Neuronal stem cell (in vitro differentiated cells): ENCODE results near the gene ERICH2.
"Not testable (repeated sequence)": the region's sequence is repeated elsewhere in the genome, so short reads cannot be mapped to it uniquely, and the experiment has no call there.

Experiments
- DNase-seq: peaks from one replicate; pipeline ENCODE4 v3.0.0-alpha.2; 2013; ENCODE audit warnings: low spot score
- H2AFZ ChIP-seq: one replicate; pipeline ENCODE4 v1.6.1; 2013; ENCODE audit warnings: mild to moderate bottlenecking, low read length, inconsistent platforms
- H2AK5ac ChIP-seq: 2 replicates; pipeline ENCODE4 v1.6.1; 2013; ENCODE audit warnings: low read depth, mild to moderate bottlenecking, inconsistent platforms, low read length, moderate library complexity, mixed read lengths
- H2BK120ac ChIP-seq: 2 replicates; pipeline ENCODE4 v1.6.1; 2013; ENCODE audit warnings: low read depth, mild to moderate bottlenecking, inconsistent platforms, low read length, moderate library complexity, mixed read lengths
- H2BK12ac ChIP-seq: one replicate; pipeline ENCODE4 v1.6.1; 2013; ENCODE audit warnings: low read length, inconsistent platforms
- H2BK15ac ChIP-seq: 2 replicates; pipeline ENCODE4 v1.6.1; 2013; ENCODE audit warnings: mild to moderate bottlenecking, low read length, inconsistent platforms, mixed read lengths
- H2BK5ac ChIP-seq: one replicate; pipeline ENCODE4 v1.6.1; 2013; ENCODE audit warnings: inconsistent platforms, mild to moderate bottlenecking, low read length, moderate library complexity
- H3K14ac ChIP-seq: one replicate; pipeline ENCODE4 v1.6.1; 2013; ENCODE audit warnings: low read length, inconsistent platforms
- H3K18ac ChIP-seq: 2 replicates; pipeline ENCODE4 v1.6.1; 2013; ENCODE audit warnings: low read length, inconsistent platforms
- H3K23ac ChIP-seq: 2 replicates; pipeline ENCODE4 v1.6.1; 2013; ENCODE audit warnings: low read depth, mild to moderate bottlenecking, mixed read lengths, low read length, inconsistent platforms; ENCODE audit not compliant: poor library complexity
- H3K27ac ChIP-seq: replicated peaks from 3 replicates; pipeline ENCODE4 v1.5.1; 2013; ENCODE audit warnings: low read length, inconsistent platforms
- H3K27me3 ChIP-seq, 3 experiments: 2 replicates each; pipeline ENCODE4 v1.6.1; 2013; ENCODE audit warnings: low read length in 3 of 3, mild to moderate bottlenecking in 2 of 3, inconsistent platforms in 1 of 3, low read depth in 1 of 3, mixed read lengths in 1 of 3, moderate library complexity in 1 of 3; ENCODE audit not compliant: control insufficient read depth in 3 of 3, insufficient read depth in 3 of 3
- H3K36me3 ChIP-seq, 2 donors: replicated peaks in 1 of 2; 2 replicates each; pipeline ENCODE4 v1.6.1; 2013; ENCODE audit warnings: low read length in 2 of 2; ENCODE audit not compliant: control insufficient read depth in 2 of 2, insufficient read depth in 2 of 2
- H3K4ac ChIP-seq: 2 replicates; pipeline ENCODE4 v1.6.1; 2013; ENCODE audit warnings: inconsistent platforms, mild to moderate bottlenecking, low read length, moderate library complexity
- H3K4me1 ChIP-seq, 2 donors: 1 replicate in 1 of 2; 2 replicates in 1 of 2; pipeline ENCODE4 v1.6.1; 2013; ENCODE audit warnings: low read length in 2 of 2, low read depth in 1 of 2; ENCODE audit not compliant: control insufficient read depth in 2 of 2, insufficient read depth in 1 of 2
- H3K4me2 ChIP-seq: one replicate; pipeline ENCODE4 v1.6.1; 2013; ENCODE audit warnings: mild to moderate bottlenecking, low read length, inconsistent platforms; ENCODE audit not compliant: insufficient read depth, poor library complexity, severe bottlenecking
- H3K4me3 ChIP-seq, 2 donors: 2 replicates each; pipeline ENCODE4 v1.5.1; 2013; ENCODE audit warnings: low read length in 2 of 2, mild to moderate bottlenecking in 2 of 2, inconsistent platforms in 1 of 2, moderate library complexity in 1 of 2
- H3K79me1 ChIP-seq: one replicate; pipeline ENCODE4 v1.6.1; 2013; ENCODE audit warnings: low read depth, mild to moderate bottlenecking, inconsistent platforms, low read length, moderate library complexity
- H3K9ac ChIP-seq: one replicate; pipeline ENCODE4 v1.6.1; 2013; ENCODE audit warnings: mild to moderate bottlenecking, low read depth, low read length, inconsistent platforms; ENCODE audit not compliant: poor library complexity
- H3K9me3 ChIP-seq, 2 donors: replicated peaks in 1 of 2; 2 replicates each; pipeline versions ENCODE3 to v1.6.1; 2013; ENCODE audit warnings: low read length in 2 of 2, mild to moderate bottlenecking in 2 of 2, inconsistent platforms in 1 of 2, low read depth in 1 of 2, mixed read lengths in 1 of 2, moderate library complexity in 1 of 2; ENCODE audit not compliant: control insufficient read depth in 2 of 2, insufficient read depth in 1 of 2
- H4K8ac ChIP-seq: one replicate; pipeline ENCODE4 v1.6.1; 2013; ENCODE audit warnings: low read depth, mild to moderate bottlenecking, inconsistent platforms, low read length, moderate library complexity
- H4K91ac ChIP-seq: one replicate; pipeline ENCODE4 v1.6.1; 2013; ENCODE audit warnings: low read length, low read depth, mild to moderate bottlenecking, inconsistent platforms; ENCODE audit not compliant: poor library complexity
- WGBS, 2 donors: extraction: QIAGEN DNeasy Blood & Tissue Kit; methylation state at CpG; one replicate each; pipeline ENCODE4 v1.1.7; 2013; ENCODE audit warnings: missing lambda C conversion rate in 2 of 2, mixed read lengths in 1 of 2; ENCODE audit not compliant: insufficient read length in 2 of 2, insufficient replicate concordance in 1 of 2; ENCODE audit errors: extremely low coverage in 2 of 2; 5-methylcytosine and 5-hydroxymethylcytosine counted together

ERICH2 gene

DNA sequence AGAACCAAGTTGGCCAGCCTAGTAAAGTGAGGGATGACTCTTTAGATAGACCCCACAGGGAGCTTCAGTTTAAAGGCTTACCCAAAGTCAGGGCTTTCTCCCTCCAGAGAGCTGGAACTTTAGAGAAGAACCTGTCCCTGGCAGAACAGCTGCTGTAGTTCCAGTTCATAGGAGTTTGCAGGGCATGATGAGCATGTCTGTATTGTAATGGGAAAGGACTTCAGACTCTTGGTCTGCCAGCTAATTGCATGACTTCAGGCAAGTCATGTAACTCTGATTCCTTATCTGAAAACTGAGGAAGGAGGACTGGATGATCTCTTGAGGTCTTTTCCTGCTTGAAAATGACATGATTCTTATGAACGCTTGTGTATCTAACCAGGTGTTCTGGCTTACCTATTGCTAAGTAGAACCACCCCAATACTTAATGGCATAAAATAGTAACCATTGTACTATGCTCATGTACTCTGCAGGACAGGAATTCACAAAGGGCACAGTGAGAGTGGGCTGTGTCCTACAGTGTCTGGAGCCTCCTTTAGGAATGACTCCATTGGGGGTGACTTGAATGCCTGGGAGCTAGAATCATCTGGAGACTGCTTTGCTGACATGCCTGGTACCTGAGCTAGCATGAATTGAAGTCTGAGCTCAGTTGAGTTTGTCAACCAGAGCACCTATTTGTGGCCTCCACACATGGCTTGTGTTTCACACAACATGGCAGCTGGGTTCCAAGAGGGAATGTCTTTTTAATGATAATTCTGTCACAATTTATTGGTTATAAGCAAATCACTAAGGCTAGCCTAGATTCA lies 36.2 kb upstream of the ERICH2 start:
- Histone ChIP-seq H3K23ac (no peak overlapping the region), H3K4me1 (no peaks in the 10 kb centered on the region), H3K9ac (no peak overlapping the region), H3K9me3 (no peaks in the 10 kb centered on the region), H2AK5ac (no peak overlapping the region), H4K8ac (no peak overlapping the region), H2AFZ (no peak overlapping the region), H3K18ac (no peak overlapping the region), H3K27ac (no peak overlapping the region), H3K4me2 (no peak overlapping the region), H3K36me3 (no peaks in the 10 kb centered on the region), H3K27me3 (no peaks in the 10 kb centered on the region), H3K79me1 (no peaks in the 10 kb centered on the region), H3K14ac (no peak overlapping the region), H2BK120ac (no peak overlapping the region), H2BK12ac (no peak overlapping the region), H2BK5ac (no peak overlapping the region), H3K4ac (no peak overlapping the region), H2BK15ac (no peak overlapping the region), H4K91ac (no peak overlapping the region), H3K4me3 (no peak overlapping the region)
- no CpG with 5 or more reads among the region's 1 CpG for whole genome bisulfite sequencing, 2 donors
- DNase-seq, result no peak

DNA sequence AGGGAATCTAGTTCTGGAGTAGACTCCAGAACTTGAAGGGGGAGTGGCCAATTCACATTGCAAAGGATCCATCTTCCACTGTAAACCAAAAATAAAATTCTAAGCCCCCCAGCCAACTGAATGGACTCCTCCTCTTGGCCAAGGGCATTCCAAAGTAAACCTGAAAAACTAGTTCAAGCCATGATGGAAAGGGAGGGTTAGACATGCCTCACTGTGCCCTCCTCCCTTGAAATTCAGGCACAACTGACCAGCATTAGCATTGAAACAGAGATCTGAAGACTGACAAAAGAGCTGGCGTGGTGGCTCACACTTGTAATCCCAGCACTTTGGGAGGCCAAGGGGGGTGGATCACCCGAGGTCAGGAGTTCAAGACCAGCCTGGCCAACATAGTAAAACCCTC lies 35.6 kb upstream of the ERICH2 start:
- no CpG with 5 or more reads among the region's 2 CpGs for WGBS, 2 donors
- not testable (repeated sequence) for H2AFZ ChIP-seq, H3K14ac ChIP-seq, H2BK5ac ChIP-seq, H2BK12ac ChIP-seq, H3K79me1 ChIP-seq, H3K18ac ChIP-seq, H3K4me3 ChIP-seq, H3K23ac ChIP-seq, H3K27ac ChIP-seq, H3K36me3 ChIP-seq, H4K8ac ChIP-seq, H3K9ac ChIP-seq, H3K27me3 ChIP-seq, H2AK5ac ChIP-seq, H3K4me2 ChIP-seq, H2BK120ac ChIP-seq, H3K4ac ChIP-seq, H2BK15ac ChIP-seq, H4K91ac ChIP-seq, H3K4me1 ChIP-seq, H3K9me3 ChIP-seq, DNase-seq

DNA sequence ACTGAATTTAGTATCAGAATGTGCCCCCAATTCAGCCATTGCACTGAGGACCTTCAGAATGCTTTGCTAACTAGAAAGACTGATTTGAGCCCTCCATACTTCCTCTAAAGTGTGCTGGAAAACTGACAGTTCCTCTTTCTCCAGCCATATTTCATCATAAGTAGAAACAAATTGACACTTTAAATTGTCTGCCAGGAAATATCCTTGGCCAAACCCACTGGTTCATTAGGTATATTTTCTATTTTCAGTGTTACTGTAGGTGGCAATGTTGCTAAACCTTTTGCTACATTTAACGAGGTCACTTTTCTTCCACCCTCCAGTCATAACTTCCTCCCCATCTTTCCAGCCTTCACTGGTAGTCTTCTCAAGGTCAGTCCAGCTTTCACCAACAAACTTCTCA lies 33.5 kb upstream of the ERICH2 start:
- H3K27ac ChIP-seq, result no peak overlapping the region
- H4K91ac ChIP-seq, result no peak overlapping the region
- H3K9ac ChIP-seq, result no peak overlapping the region
- H2BK12ac ChIP-seq, result no peak overlapping the region
- no peak overlapping the region for H2AK5ac ChIP-seq
- no peak overlapping the region for H3K4me2 ChIP-seq
- no peaks in the 10 kb centered on the region for H3K79me1 ChIP-seq
- no peak overlapping the region for H2BK15ac ChIP-seq
- H3K23ac ChIP-seq, result no peak overlapping the region
- H3K4me3 ChIP-seq, result no peak overlapping the region
- H2BK120ac ChIP-seq, result no peak overlapping the region
- no peak overlapping the region for H2BK5ac ChIP-seq
- H3K14ac ChIP-seq, result no peak overlapping the region
- no peak for DNase-seq
- no peak overlapping the region for H3K18ac ChIP-seq
- H4K8ac ChIP-seq, result no peak overlapping the region
- no peak overlapping the region for H2AFZ ChIP-seq
- H3K4me1 ChIP-seq, result no peaks in the 10 kb centered on the region
- no peaks in the 10 kb centered on the region for H3K9me3 ChIP-seq
- H3K36me3 ChIP-seq, result no peaks in the 10 kb centered on the region
- no peak overlapping the region for H3K4ac ChIP-seq
- WGBS, 2 donors, result no CpG with 5 or more reads among the region's 1 CpG
- H3K27me3 ChIP-seq, result no peaks in the 10 kb centered on the region

DNA sequence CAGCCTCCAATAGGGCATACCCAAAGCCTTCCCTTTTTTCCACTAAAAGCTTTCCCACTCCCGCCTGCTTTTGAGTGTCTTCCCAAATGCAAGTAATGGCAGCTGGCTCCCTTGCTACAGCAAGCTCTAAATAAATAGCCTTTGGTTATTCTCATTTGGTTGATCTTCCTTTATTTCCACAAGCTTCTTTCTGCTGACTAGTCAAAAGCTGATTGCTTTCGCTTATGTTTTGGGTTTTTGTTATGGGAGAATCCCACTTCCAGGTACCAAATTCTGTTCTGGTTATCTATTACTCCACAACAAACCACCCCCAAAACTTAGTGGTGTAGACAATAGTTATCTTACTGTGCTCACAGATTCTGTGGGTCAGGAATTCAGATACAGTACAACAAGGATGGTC lies 32.8 kb upstream of the ERICH2 start:
- H2AFZ ChIP-seq, result no peak overlapping the region
- no peak overlapping the region for H3K4me3 ChIP-seq
- WGBS, 2 donors, result no CpG with 5 or more reads among the region's 2 CpGs

More for the DNA sequence above, 32.8 kb upstream of the ERICH2 start:
- peaks cover 0 to 6% (median 0%) of the 10 kb centered on the region in 3 experiments for H3K27me3 ChIP-seq
- no peaks in the 10 kb centered on the region for H3K79me1 ChIP-seq
- H3K9ac ChIP-seq, result no peak overlapping the region
- H2BK15ac ChIP-seq, result no peak overlapping the region
- H3K23ac ChIP-seq, result no peak overlapping the region
- H3K4me2 ChIP-seq, result no peak overlapping the region
- DNase-seq, result no peak
- no peak overlapping the region for H3K14ac ChIP-seq
- H3K18ac ChIP-seq, result no peak overlapping the region
- no peak overlapping the region for H2BK5ac ChIP-seq
- H4K8ac ChIP-seq, result no peak overlapping the region
- H2AK5ac ChIP-seq, result no peak overlapping the region
- H3K27ac ChIP-seq, result no peak overlapping the region
- no peak overlapping the region for H2BK12ac ChIP-seq
- no peaks in the 10 kb centered on the region for H3K4me1 ChIP-seq
- H4K91ac ChIP-seq, result no peak overlapping the region
- no peak overlapping the region for H2BK120ac ChIP-seq
- H3K9me3 ChIP-seq, result no peaks in the 10 kb centered on the region
- H3K36me3 ChIP-seq, result no peaks in the 10 kb centered on the region
- H3K4ac ChIP-seq, result no peak overlapping the region
